ENCODE data around the gene FILIP1L. TPM values are rescaled to one million over a fixed set of nuclear protein-coding genes. Genes with fewer than 3 reads are reported as not detected.

Gene FILIP1L
- total RNA-seq, 1 donor from 2014 or later: 42.7 TPM

DNA sequence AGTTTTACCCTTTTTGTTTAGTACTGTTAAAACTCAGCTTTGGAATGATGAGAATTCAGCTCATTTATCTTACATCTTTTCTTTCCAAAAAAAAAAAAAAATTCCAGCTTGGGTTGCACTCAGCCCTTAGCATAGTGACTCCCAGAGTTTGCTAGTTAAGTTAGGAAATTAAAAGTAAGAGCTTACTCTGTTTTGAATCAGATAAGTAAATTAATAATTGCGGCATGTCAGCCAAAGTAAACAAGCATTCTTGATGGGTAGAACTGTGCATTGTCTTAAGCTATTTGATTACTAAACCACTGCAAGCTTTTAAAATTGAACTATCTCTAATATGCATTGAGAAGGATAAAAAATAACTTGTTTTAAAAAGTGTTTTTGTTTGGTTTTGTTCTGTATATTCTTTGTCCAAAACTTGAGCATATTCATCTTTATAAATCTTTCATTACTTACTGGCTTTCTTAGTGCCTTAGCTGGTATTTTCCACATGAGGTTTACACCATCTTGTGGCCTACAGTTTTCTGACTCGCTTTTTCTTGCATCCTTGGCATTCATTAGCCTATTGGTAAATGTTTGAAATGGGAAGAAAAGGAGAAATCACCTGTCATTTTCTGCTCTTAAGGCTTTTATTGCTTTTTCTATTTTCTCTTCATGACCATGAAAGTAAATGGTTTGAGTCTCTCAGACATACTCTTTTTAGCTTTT is 107.6 kb downstream of the FILIP1L start:
- peak; percentile 55 for DNase-seq

GRCh38 chr3:100005665-100006393 is 108.5 kb downstream of the FILIP1L start:
- DNase-seq: no peak

GRCh38 chr3:100004931-100005330 is 109.4 kb downstream of the FILIP1L start:
- peak; percentile 60 for DNase-seq

DNA sequence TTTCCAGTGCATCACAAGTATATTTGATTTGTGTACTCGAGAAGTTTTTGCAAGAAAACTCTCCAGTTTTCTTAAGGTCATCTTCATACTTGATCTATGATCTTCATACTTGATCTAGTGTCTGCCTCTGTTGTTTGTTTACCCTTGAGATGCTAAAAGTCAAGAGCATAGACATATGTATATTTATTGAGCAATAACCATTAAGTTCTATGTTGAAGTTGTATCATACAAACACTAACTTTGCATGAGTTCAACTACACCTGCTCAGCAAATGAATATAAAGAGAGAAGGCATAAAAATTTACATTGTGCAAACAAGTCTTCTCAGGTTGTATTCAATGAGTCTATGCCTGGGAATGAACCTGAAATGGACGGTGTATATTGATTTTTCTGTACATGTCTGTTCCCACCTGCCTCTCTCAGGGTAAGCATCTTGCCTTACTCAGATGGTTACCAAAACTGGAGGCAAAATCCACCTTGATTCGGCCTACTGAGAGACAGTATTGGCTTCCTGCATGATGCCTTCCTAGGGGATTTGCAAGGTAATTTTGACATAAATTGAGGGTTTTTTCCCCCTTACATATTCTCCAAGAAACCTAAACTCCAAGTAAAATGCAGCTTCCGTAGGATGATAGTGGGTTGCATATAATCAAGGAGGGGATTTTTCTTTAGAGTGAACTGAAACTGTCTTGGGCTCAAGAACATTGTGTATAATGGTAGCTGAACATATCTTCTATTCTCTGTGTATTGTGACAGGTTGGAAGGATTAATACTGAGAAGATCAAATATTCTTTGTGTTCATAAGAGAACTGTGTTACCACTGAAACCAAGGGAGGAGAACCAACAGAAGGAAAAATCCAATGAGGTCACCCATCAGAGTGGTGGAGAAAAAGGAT is 110.4 kb downstream of the FILIP1L start:
- no peak for DNase-seq

DNA sequence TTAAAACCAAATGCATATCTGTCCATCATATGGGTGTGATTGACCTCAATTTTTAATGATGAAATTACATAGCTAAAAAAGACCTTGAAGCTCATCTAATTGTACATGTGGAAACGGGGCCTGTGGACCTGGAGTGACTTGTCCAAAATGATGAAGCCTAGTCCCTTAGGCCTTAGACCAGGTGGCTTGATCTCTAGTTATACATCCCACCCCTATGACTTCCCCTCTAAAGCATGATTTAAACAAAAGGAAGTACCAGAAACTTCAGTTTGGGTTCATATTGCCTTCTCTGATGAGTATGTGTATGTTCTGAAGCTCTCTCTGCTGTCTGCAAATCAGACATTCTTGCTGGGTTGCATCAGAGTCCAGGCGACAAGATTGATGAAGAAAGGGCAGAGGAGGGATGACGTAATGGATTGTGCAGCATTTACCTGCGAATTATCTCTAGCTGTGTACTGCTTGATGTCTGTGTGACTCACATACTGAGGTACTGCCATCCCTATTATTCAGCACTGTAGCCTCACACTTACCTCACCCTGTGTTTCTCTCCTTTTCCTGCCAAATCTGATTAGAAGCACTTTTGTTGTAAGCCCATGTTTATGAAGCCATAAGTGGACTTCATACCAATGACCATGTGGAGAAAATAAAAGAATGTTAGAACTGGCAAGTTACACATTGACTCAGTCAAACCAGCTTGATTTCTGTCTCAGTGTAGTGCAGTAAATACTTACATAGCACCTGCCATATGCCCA is 111.5 kb downstream of the FILIP1L start:
- DNase-seq: peak; percentile 73

DNA sequence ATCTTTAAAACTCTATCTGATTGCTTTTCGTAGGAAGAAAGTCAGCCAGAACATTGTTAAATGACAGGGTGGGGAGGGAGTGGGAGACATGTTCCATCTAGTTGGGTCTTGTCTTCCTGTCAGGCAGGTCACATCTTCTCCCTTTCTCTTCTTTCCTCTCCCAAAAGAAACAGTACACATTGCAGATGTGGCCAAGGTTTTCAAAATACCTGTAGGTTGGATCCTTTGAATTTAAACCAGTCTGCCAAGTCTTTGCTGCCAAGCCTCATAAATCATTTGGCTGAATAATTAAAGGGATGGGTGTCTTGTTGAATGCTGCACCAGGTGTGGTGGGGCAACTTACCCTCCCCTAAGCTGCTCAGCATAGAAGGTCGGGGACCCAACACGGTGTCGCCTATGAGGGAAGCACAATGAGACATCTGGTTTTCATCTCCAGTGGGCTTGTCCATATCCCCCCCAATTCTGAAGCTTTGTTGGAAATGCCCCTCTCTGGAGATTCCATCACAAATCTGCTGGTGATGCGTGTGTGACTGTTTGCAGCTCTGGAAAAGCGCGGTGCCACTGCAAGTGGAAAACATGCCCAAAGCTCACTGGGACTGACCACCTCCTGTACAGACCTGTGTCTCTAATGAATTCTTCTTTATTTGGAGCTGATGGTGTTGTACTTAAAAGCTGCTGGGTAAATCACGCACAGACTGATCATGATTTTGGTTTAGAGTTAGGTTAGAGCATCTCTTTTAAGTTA is 112.6 kb downstream of the FILIP1L start:
- no peak for DNase-seq

DNA sequence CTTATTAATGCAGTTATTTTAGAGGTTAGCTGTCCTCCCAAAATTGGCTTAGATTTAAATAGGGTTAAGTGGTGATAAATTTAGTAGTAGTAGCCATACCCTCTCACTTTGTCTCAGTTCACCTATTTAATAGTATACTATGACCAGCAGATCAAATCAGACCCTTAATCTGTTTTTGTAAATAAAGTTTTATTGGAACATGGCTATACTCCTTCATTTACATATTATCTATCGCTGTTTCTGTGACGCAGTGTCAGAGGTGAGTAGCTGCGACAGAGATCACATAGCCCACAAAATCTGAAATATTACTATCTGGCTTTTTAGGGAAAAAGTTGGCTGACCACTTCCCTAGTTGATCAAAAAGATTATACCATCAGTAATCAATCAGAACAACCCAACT is 113.2 kb downstream of the FILIP1L start:
- no peak for DNase-seq

DNA sequence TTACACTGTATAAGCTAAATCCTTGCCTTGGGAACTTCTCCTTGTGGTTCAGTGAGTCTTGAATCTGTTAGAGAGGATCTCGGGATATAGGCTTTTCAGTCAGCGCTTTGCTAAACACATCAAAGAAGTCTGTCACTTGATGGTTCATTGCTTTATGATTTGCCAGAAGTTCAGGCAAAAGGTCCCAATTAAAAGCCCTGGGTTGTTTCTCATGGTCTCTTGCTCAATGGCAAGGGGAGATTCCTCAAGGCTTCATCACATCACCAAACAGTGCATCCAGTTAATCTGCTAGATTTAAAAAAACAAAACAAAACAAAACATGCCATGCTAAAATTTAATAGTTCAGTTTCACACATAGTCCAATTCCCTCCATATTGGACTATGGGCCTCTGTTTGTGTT is 114.8 kb downstream of the FILIP1L start:
- DNase-seq: no peak

GRCh38 chr3:99997293-99997692 is 117.0 kb downstream of the FILIP1L start:
- peak; percentile 81 for DNase-seq

DNA sequence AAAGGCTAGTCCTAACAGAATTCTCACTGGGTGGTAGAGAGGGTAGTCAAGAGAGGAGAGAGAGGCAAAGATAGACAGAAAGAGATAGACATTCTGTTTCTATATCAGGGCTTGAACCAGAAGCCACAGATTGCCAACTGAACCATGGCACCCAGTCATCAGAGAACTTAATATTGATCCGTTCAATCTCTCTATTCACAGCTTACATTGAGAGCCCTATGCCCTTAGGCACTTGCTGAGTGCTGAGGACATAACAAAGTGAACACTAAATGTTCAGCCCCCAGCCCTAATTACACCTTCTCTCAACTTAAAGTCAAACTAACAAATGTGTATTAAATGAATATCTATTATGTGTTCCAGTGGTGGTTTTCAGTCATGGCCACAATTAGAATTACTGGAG is 124.1 kb downstream of the FILIP1L start:
- DNase-seq: no peak

DNA sequence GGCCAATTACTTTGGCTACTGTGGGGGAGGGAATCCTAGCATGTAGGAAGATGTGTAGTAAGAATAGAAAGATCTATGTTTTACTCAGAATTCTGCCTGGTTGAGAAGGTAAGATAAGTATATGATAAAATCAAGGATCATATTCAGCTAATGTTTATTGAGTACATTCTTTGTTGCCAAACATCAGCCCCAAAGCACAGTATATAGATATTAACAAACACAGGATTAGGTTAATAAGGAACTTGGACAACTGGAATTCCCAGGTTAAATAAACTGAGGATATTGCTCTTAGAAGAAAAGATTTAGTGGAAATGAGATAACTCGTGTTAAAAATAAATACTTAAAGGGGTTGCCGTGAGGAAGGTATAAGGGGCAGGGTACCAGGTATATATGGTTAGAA is 129.6 kb downstream of the FILIP1L start:
- no peak for DNase-seq

DNA sequence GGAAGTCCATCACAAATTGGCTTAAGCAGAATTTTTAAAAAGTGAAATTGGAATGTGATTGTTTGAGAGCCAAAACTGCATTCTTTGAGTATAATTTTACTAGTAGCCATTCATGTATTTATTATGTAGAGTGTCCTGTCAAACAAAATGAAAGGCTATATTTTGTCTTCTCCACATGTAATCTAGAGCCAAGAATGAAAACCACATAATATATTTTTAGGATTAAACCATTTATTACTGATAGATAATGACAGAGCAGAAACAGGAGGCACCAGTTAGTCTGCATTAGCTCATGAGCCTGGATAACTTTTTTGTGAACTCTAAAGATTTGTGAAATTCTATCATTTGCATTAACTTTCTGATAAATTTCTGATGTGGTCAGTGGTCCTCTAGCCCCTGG is 130.2 kb downstream of the FILIP1L start:
- DNase-seq: no peak

DNA sequence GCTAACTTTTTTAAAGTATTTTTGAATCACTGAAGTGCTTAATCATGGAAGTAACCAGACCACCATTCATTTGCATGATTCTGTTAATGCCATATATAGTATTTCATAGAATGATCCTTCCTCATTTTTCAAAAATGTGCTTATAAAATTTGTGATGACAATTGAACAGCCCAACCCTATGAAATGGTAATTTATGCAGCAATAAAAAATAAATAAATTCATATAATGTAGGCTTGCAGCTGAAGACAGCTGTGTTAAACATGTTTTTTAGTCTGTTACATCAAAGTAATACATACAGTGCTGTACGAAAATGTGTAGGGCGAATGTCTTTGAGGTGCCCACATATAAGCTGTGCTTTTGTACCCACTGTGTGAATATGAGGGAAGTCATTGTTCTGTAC is 131.7 kb downstream of the FILIP1L start:
- no peak for DNase-seq

DNA sequence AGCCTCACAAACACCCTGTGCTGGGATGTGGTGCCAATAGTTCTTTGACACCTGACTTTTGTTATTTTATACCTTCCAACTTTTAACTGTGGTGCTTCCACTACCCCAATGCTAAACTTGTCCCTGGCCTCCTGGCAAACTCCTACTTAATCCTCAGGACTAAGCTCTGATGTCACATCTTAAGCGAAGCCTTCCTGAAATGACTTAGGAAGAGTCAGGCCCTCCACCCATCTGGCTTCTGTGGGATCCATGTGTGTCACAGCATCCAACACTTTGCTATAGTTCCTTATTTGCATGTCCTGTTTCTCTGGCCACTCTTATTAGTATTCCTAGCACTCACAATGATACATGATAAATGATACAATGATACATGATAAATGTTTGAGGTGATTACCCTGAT is 133.2 kb downstream of the FILIP1L start:
- DNase-seq: no peak

GRCh38 chr3:99980606-99981005 is 133.7 kb downstream of the FILIP1L start:
- no peak for DNase-seq

- DNase-seq: no peak
Observed at GRCh38 chr3:99978221-99978620, 136.1 kb downstream of the FILIP1L start.

- DNase-seq: no peak
Observed at GRCh38 chr3:99976584-99976983, 137.7 kb downstream of the FILIP1L start.

DNA sequence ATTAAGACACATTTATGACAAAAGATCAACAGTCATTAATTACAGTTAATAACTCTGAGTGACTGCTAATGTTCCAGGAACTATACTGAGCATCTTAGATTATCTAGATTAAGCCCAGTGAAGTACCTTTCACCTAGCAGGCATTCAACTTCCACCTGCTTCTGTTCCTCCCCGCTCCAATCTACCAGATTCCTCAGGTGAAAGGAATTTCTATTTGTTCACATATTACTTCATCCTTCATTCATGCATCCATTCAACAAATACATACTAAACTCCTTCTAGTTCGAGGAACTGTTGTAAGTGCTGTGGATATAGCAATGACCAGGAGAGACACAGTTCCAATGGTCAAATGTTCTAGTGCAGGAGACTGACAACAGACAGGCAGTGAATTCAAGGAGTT is 139.3 kb downstream of the FILIP1L start:
- no peak for DNase-seq

DNA sequence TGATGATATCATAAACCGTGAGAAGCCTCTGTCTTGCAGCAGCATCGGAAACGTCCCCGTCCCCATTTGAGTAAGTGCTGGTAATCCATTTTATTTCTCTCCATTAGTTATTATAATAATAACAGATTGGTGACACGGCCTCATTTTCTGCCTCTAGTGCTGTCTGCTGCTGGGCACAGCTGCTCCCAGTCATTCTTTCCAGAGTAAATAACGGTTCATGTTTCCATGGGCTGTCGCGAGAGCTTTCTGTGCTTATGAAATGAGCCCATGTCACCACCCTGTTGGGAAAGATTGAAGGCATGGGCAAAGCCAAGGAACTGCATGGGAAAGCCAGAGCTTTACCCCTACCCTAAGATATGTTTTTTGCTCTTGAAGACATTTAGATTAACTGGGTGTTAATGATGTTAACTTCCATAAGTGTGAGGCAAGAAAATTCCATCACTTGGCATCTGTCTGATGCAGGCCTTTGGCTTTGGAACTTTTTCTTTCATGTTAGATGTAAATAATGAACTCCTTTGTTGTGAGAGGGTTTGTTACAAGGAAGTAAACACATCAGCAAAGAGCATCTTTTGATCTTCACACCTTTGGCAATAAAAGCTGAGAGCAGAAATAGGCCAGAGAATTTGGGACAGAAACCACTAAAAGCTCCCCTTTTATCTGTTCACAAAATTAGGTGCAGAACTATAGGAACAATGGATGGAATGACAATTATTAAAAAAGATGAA is 141.8 kb downstream of the FILIP1L start:
- no peak for DNase-seq

DNA sequence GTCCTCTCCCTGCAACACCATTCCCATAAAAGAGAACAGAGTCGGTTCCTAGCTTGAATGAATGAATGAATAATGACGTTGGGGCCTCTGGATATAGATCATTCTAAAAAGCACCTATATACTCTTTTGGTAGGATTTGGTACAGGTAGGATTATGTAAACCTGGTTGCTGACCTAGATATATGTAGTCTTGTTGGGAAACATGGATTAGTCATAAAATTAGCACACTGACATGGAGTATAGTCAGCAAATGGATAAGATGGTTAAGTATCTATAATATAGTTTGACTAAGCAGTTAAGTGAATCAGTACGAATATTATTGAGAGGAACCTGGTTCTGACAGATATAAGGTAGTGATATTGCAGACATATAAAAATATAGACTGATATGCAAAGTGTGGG is 142.5 kb downstream of the FILIP1L start:
- DNase-seq: no peak

- DNase-seq: no peak
Observed at GRCh38 chr3:99970198-99970597, 144.1 kb downstream of the FILIP1L start.
